HepG2 (cell line): ENCODE measurements around the gene KAT2A. TPM values are rescaled to one million over a fixed set of nuclear protein-coding genes. Genes with fewer than 3 reads are reported as not detected.

ENCODE experiments used
- ARID3A ChIP-seq: IDR thresholded peaks from 2 replicates; pipeline ENCODE4 v1.6.1; 2012; ENCODE audit warnings: low read depth, low read length, improper control_type of control experiment
- CC2D1A ChIP-seq: sonication (generic); formaldehyde crosslinking; IDR thresholded peaks from 2 replicates; pipeline ENCODE4 v1.8.1; 2023; ENCODE audit warnings: mild to moderate bottlenecking, missing genetic modification reagents
- CCDC6 ChIP-seq: sonication (generic); formaldehyde crosslinking; IDR thresholded peaks from 2 replicates; pipeline ENCODE4 v1.8.1; 2022; ENCODE audit warnings: mild to moderate bottlenecking, missing genetic modification reagents, moderate library complexity
- MAFK ChIP-seq, 2 experiments: IDR thresholded peaks in 1 of 2; conservative IDR thresholded peaks in 1 of 2; 2 replicates each; pipeline ENCODE4 v1.6.1; 2011; ENCODE audit warnings: improper control_type of control experiment in 2 of 2, low read length in 2 of 2
- PRPF4 ChIP-seq: fragments of 200-400 bp; formaldehyde crosslinking; IDR thresholded peaks from 2 replicates; pipeline ENCODE4 v1.6.1; 2016; ENCODE audit warnings: low read length, low read depth; ENCODE audit not compliant: poor library complexity, severe bottlenecking
- ZBTB21 ChIP-seq: sonication (generic); formaldehyde crosslinking; IDR thresholded peaks from 2 replicates; pipeline ENCODE4 v1.4.0; 2020; ENCODE audit warnings: missing genetic modification reagents
- polyA plus RNA-seq, 8 experiments: library from polyadenylated mRNA; depleted of rRNA in 3 of 8; stranded (reverse) in 7 of 8; unstranded in 1 of 8; fragments of >200 nt; fragmentation: Illumina TruSeq in 4 of 8; extraction: Trizol in 4 of 8; gene quantifications; 2 replicates each; pipeline versions ENCODE4 v1.2.1 to v1.2.3, GENCODE V29; 2011 to 2016; ENCODE audit warnings: low read depth in 4 of 8, missing spikeins in 1 of 8, mixed read lengths in 1 of 8; ENCODE audit not compliant: insufficient read depth in 1 of 8
- total RNA-seq, 5 experiments: library from RNA; depleted of rRNA; stranded (reverse); fragments of >200 nt; fragmentation: Illumina TruSeq; extraction: Trizol; gene quantifications; 2 replicates each; pipeline ENCODE4 v1.2.3, GENCODE V29; 2016; ENCODE audit warnings: low read depth in 1 of 5
- TF ChIP-seq, protein P1 (sequence below): sonication (generic); formaldehyde crosslinking; IDR thresholded peaks from 2 replicates; pipeline ENCODE4 v1.4.0; 2020; ENCODE audit warnings: mild to moderate bottlenecking, low read depth, missing genetic modification reagents
- TF ChIP-seq, protein P2 (sequence below): sonication (generic); formaldehyde crosslinking; IDR thresholded peaks from 2 replicates; pipeline ENCODE4 v1.4.0; 2020; ENCODE audit warnings: missing genetic modification reagents

The KAT2A gene
- total and polyA plus RNA-seq, 2 of the 13 experiments (the other 11 are each of a cell fraction or from before 2014, with no cell fraction given), result 29.1 to 90.4 TPM

DNA sequence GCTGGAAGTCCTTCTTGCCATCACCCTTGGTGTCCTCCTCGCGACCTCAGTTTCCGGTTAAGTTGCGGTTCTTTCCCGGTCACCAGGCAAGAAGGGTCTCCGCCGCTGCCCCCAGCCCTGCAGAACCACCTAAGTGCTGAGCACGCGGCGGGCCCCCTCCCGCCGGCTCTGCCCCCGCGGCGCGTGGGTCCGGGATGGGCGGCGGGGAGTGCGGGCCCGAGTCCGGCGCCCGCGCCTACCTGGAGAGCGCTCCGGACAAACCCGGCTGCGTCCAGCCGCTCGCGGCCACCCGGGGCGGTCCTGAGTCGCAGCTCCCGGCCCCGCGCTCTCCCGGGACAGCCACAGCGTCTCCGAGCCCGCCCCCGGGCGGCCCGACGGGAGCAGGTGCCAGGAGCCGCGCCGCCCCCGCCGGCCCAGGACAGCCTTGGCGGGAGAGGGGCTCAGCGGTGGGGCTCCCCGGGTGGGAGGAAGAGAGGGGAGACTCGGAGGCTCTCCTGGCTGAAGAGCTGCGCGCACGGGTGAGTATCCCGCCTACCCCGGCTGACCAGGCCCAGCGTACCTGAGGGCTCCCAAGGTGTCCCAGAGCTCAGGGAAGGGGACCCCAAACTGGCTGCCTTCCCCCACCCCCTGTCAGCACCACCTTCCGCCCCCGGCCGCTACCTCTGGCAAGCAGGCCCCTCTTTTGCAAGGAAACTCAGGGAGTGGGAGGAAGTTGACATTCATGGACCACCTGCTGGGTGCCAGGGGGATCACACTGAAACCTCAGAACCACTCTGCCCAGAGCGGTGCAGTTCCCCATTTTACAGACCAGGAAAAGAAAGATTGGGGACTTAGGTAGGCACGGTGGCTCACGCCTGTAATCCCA lies 48.6 kb downstream of the KAT2A start (continued):
- TF ChIP-seq, protein P1, sequence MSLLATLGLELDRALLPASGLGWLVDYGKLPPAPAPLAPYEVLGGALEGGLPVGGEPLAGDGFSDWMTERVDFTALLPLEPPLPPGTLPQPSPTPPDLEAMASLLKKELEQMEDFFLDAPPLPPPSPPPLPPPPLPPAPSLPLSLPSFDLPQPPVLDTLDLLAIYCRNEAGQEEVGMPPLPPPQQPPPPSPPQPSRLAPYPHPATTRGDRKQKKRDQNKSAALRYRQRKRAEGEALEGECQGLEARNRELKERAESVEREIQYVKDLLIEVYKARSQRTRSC (CRISPR knock-in tag), result no peak
- TF ChIP-seq CC2D1A (CRISPR knock-in tag), result no peak
- no peak for TF ChIP-seq MAFK (conservative IDR thresholded peaks at IDR 0.05 in 1 of 2, IDR thresholded peaks at IDR 0.05 in 1 of 2; ENCODE audit: low read length in 2 of 2)
- TF ChIP-seq ZBTB21 (CRISPR knock-in tag), result no peak
- TF ChIP-seq CCDC6 (CRISPR knock-in tag), result no peak
- TF ChIP-seq PRPF4, result no peak
- TF ChIP-seq, protein P2, sequence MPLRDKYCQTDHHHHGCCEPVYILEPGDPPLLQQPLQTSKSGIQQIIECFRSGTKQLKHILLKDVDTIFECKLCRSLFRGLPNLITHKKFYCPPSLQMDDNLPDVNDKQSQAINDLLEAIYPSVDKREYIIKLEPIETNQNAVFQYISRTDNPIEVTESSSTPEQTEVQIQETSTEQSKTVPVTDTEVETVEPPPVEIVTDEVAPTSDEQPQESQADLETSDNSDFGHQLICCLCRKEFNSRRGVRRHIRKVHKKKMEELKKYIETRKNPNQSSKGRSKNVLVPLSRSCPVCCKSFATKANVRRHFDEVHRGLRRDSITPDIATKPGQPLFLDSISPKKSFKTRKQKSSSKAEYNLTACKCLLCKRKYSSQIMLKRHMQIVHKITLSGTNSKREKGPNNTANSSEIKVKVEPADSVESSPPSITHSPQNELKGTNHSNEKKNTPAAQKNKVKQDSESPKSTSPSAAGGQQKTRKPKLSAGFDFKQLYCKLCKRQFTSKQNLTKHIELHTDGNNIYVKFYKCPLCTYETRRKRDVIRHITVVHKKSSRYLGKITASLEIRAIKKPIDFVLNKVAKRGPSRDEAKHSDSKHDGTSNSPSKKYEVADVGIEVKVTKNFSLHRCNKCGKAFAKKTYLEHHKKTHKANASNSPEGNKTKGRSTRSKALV, result peak; percentile 94
- no peak for TF ChIP-seq ARID3A
- TF ChIP-seq, all 625 proteins: peak for 26
